GM12878 (cell line): Measurements from ENCODE around the gene NEK7. TPM values are rescaled to one million over a fixed set of nuclear protein-coding genes. Genes with fewer than 3 reads are reported as not detected.

Source experiments
- BCL11A ChIP-seq: IDR thresholded peaks from 2 replicates; pipeline ENCODE4 v1.6.1; 2011; ENCODE audit warnings: low read depth, low read length
- CHD2 ChIP-seq: IDR thresholded peaks from 2 replicates; pipeline ENCODE4 v1.6.1; 2011; ENCODE audit warnings: low read depth, low read length, improper control_type of control experiment, borderline replicate concordance
- GABPA ChIP-seq: IDR thresholded peaks from 2 replicates; pipeline ENCODE4 v1.6.1; 2014; ENCODE audit warnings: antibody characterized with exemption, low read depth, mild to moderate bottlenecking, inconsistent platforms
- IKZF1 ChIP-seq: fragments of 450-650 bp; conservative IDR thresholded peaks from 2 replicates; pipeline ENCODE4 v1.6.1; 2017; ENCODE audit warnings: antibody characterized with exemption, mild to moderate bottlenecking
- IKZF2 ChIP-seq, 2 experiments: fragments of 450-650 bp; IDR thresholded peaks; 2 replicates each; pipeline ENCODE4 v1.6.1; 2017; ENCODE audit warnings: mild to moderate bottlenecking in 2 of 2, moderate library complexity in 2 of 2
- MLLT1 ChIP-seq: fragments of 450-650 bp; IDR thresholded peaks from 2 replicates; pipeline ENCODE4 v1.6.1; 2016; ENCODE audit warnings: mild to moderate bottlenecking
- MTA3 ChIP-seq: IDR thresholded peaks from 2 replicates; pipeline ENCODE4 v1.6.1; 2012; ENCODE audit warnings: low read length, inconsistent platforms, borderline replicate concordance
- PML ChIP-seq: IDR thresholded peaks from 2 replicates; pipeline ENCODE4 v1.6.1; 2012; ENCODE audit warnings: low read length, inconsistent platforms
- RELA ChIP-seq: fragments of 450-650 bp; IDR thresholded peaks from 2 replicates; pipeline ENCODE4 v1.8.0; 2014; ENCODE audit warnings: borderline replicate concordance; ENCODE audit not compliant: partially characterized antibody
- RELB ChIP-seq: fragments of 450-650 bp; IDR thresholded peaks from 2 replicates; pipeline ENCODE4 v1.6.1; 2017; ENCODE audit warnings: low read depth, mild to moderate bottlenecking, moderate library complexity
- SIN3A ChIP-seq: IDR thresholded peaks from 2 replicates; pipeline ENCODE4 v1.6.1; 2012; ENCODE audit warnings: low read depth, low read length, improper control_type of control experiment
- SMAD1 ChIP-seq: fragments of 450-650 bp; IDR thresholded peaks from 2 replicates; pipeline ENCODE4 v1.6.1; 2018; ENCODE audit warnings: mild to moderate bottlenecking, low read depth; ENCODE audit not compliant: partially characterized antibody
- SMARCA5 ChIP-seq: fragments of 450-650 bp; IDR thresholded peaks from 2 replicates; pipeline ENCODE4 v1.6.1; 2017; ENCODE audit warnings: mild to moderate bottlenecking
- SUPT20H ChIP-seq: IDR thresholded peaks from 2 replicates; pipeline ENCODE4 v1.6.1; 2011; ENCODE audit warnings: low read depth, mild to moderate bottlenecking, low read length, moderate library complexity, borderline replicate concordance; ENCODE audit not compliant: control insufficient read depth
- TAF1 ChIP-seq: IDR thresholded peaks from 2 replicates; pipeline ENCODE4 v1.6.1; 2011; ENCODE audit warnings: mild to moderate bottlenecking, low read depth, low read length, borderline replicate concordance
- TBL1XR1 ChIP-seq: IDR thresholded peaks from 2 replicates; pipeline ENCODE4 v1.6.1; 2012; ENCODE audit warnings: low read depth, low read length, improper control_type of control experiment
- TCF12 ChIP-seq: IDR thresholded peaks from 2 replicates; pipeline ENCODE4 v1.6.1; 2011; ENCODE audit warnings: low read depth, mild to moderate bottlenecking, low read length
- TCF7 ChIP-seq: IDR thresholded peaks from 2 replicates; pipeline ENCODE4 v1.6.1; 2014; ENCODE audit warnings: antibody characterized with exemption, borderline replicate concordance
- ZBED1 ChIP-seq: IDR thresholded peaks from 2 replicates; pipeline ENCODE4 v1.6.1; 2016; ENCODE audit warnings: borderline replicate concordance
- ZBTB11 ChIP-seq: fragments of 450-650 bp; formaldehyde crosslinking; IDR thresholded peaks from 2 replicates; pipeline ENCODE4 v1.5.0; 2022; ENCODE audit warnings: mild to moderate bottlenecking, missing genetic modification characterization
- ZNF207 ChIP-seq: fragments of 450-650 bp; IDR thresholded peaks from 2 replicates; pipeline ENCODE4 v1.6.1; 2014; ENCODE audit warnings: antibody characterized with exemption, mild to moderate bottlenecking, borderline replicate concordance
- polyA plus RNA-seq, 11 experiments: library from polyadenylated mRNA; depleted of rRNA in 4 of 11; unstranded in 6 of 11; stranded (reverse) in 5 of 11; fragments of >200 nt; fragmentation: Nextera tagmentation in 4 of 11; fragmentation: Illumina TruSeq in 1 of 11; extraction: Ambion mirVana in 4 of 11; extraction: Trizol in 1 of 11; gene quantifications; 1 replicate in 1 of 11; 2 replicates in 10 of 11; pipeline versions ENCODE4 v1.2.1 to v1.2.3, GENCODE V29; 2011 to 2016; ENCODE audit warnings: inconsistent platforms in 2 of 11, missing spikeins in 2 of 11, low read depth in 1 of 11
- total RNA-seq, 4 experiments: library from RNA; depleted of rRNA in 3 of 4; stranded (reverse); fragments of >200 nt in 3 of 4; fragmentation: Illumina TruSeq in 1 of 4; extraction: Trizol in 1 of 4; gene quantifications; 2 replicates each; pipeline versions ENCODE4 v1.2.1 to v1.2.3, GENCODE V29; 2013 to 2021
- TF ChIP-seq, protein P1 (sequence below): IDR thresholded peaks from 2 replicates; pipeline ENCODE4 v1.6.1; 2011; ENCODE audit warnings: borderline replicate concordance, low read depth, mild to moderate bottlenecking, moderate library complexity, low read length; ENCODE audit not compliant: insufficient read depth, poor library complexity, severe bottlenecking

Gene NEK7
- total and polyA plus RNA-seq, 10 of the 15 experiments (the other 5 are each of a cell fraction or from before 2014, with no cell fraction given) = 9.4 to 77.7 (median 24.0) TPM

DNA sequence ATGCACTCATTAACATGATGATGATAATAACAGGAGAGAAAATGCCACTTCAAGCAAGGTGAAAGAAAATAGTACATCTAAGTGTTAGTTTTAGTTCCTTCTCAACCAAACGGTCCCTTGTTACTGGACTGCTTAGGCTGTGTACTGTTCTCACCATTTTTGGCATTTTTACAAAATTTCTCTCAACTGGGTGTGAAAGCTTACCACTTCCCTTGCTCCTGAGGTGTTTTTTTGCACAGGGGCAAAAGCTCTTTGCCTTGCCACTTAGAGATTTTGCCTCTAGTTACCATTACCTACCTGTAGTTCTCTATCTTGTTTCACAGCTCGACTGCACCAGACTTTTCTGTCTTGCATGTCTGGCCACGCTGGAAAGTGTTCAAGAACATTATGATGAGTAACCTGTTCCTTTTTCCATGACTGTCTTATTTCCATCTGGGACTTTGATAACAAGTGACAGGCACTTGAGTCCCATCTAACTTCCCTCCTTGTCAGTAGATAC, 10.7 kb downstream of the NEK7 start (continued):
- TF ChIP-seq MLLT1 = 0 out of 2 replicates have a peak, but pooled peaks have one; percentile 39
- TF ChIP-seq ZBED1 = 0 out of 2 replicates have a peak, but pooled peaks have one; percentile 13
- TF ChIP-seq GABPA = no peak
- peak; percentile 92 for TF ChIP-seq SMAD1
- TF ChIP-seq TBL1XR1 = no peak
- TF ChIP-seq ZNF207 = no peak
- no peak for TF ChIP-seq RELA
- TF ChIP-seq SMARCA5 = peak; percentile 48; the same call in 1 of the 2 replicates
- TF ChIP-seq IKZF1 = peak; percentile 83
- no peak for TF ChIP-seq TCF7
- TF ChIP-seq, protein P1, sequence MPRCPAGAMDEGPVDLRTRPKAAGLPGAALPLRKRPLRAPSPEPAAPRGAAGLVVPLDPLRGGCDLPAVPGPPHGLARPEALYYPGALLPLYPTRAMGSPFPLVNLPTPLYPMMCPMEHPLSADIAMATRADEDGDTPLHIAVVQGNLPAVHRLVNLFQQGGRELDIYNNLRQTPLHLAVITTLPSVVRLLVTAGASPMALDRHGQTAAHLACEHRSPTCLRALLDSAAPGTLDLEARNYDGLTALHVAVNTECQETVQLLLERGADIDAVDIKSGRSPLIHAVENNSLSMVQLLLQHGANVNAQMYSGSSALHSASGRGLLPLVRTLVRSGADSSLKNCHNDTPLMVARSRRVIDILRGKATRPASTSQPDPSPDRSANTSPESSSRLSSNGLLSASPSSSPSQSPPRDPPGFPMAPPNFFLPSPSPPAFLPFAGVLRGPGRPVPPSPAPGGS = no peak
- TF ChIP-seq MTA3 = no peak
- TF ChIP-seq IKZF2 (IDR thresholded peaks at IDR 0.05) = peak; percentile 81 to 82; a peak in 3 of 4 replicates
- no peak for TF ChIP-seq BCL11A
- no peak for TF ChIP-seq SIN3A
- TF ChIP-seq RELB = peak; percentile 76; the same call in 1 of the 2 replicates
- TF ChIP-seq TAF1 = peak; percentile 27; the same call in 1 of the 2 replicates
- TF ChIP-seq PML = no peak
- TF ChIP-seq ZBTB11 = no peak
- TF ChIP-seq TCF12 = no peak
- TF ChIP-seq SUPT20H = no peak
- TF ChIP-seq CHD2 = peak; percentile 73; the same call in 1 of the 2 replicates
